Hepatocyte (in vitro differentiated cells): ENCODE data around the gene CNOT8. TPM values are rescaled to one million over a fixed set of nuclear protein-coding genes. Genes with fewer than 3 reads are reported as not detected.

Experiments
- DNase-seq: peaks from one replicate; pipeline ENCODE4 v3.0.0-alpha.2; 2016; ENCODE audit warnings: low spot score
- H2AFZ ChIP-seq: fragments of 200-600 bp; sonication (generic); 2 replicates; pipeline ENCODE4 v1.6.0; 2016; ENCODE audit warnings: antibody characterized with exemption, mild to moderate bottlenecking
- H3K27ac ChIP-seq: fragments of 200-600 bp; sonication (generic); 2 replicates; pipeline ENCODE4 v1.5.1; 2016; ENCODE audit warnings: mild to moderate bottlenecking
- H3K27me3 ChIP-seq: fragments of 200-600 bp; sonication (generic); 2 replicates; pipeline ENCODE4 v1.6.1; 2016
- H3K36me3 ChIP-seq: fragments of 200-600 bp; sonication (generic); replicated peaks from 2 replicates; pipeline ENCODE4 v1.5.1; 2016; ENCODE audit warnings: low read depth; ENCODE audit not compliant: insufficient read depth
- H3K4me1 ChIP-seq: fragments of 200-600 bp; sonication (generic); 2 replicates; pipeline ENCODE4 v1.5.1; 2016; ENCODE audit warnings: mild to moderate bottlenecking, moderate library complexity; ENCODE audit not compliant: insufficient read depth
- H3K4me2 ChIP-seq: fragments of 200-600 bp; sonication (generic); 2 replicates; pipeline ENCODE4 v1.6.0; 2016
- H3K4me3 ChIP-seq: fragments of 200-600 bp; sonication (generic); 2 replicates; pipeline ENCODE4 v1.5.1; 2016; ENCODE audit warnings: mild to moderate bottlenecking
- H3K79me2 ChIP-seq: fragments of 200-600 bp; sonication (generic); 2 replicates; pipeline ENCODE4 v1.6.0; 2017; ENCODE audit warnings: mild to moderate bottlenecking
- H3K9me2 ChIP-seq: fragments of 200-600 bp; sonication (generic); replicated peaks from 2 replicates; pipeline ENCODE4 v1.6.0; 2017; ENCODE audit warnings: mild to moderate bottlenecking; ENCODE audit not compliant: insufficient read depth
- H3K9me3 ChIP-seq: fragments of 200-600 bp; sonication (generic); 2 replicates; pipeline ENCODE4 v1.5.1; 2016; ENCODE audit warnings: low read depth, mild to moderate bottlenecking
- H4K20me1 ChIP-seq: fragments of 200-600 bp; sonication (generic); 2 replicates; pipeline ENCODE4 v1.6.0; 2016; ENCODE audit warnings: mild to moderate bottlenecking; ENCODE audit not compliant: insufficient read depth, poor library complexity, severe bottlenecking
- EZH2 ChIP-seq: fragments of 200-600 bp; sonication (generic); IDR thresholded peaks from 2 replicates; pipeline ENCODE4 v1.6.1; 2016; ENCODE audit warnings: antibody characterized with exemption, mild to moderate bottlenecking, borderline replicate concordance
- EZH2phosphoT487 ChIP-seq: fragments of 200-600 bp; sonication (generic); IDR thresholded peaks from one replicate; pipeline ENCODE4 v1.6.1; 2018; ENCODE audit warnings: antibody characterized with exemption, mild to moderate bottlenecking, low read depth, moderate library complexity; ENCODE audit not compliant: unreplicated experiment, severe bottlenecking
- WGBS: methylation state at CpG from one replicate; pipeline ENCODE4 v1.1.6; 2016; ENCODE audit warnings: low lambda C conversion rate; ENCODE audit errors: missing lambda C conversion rate; 5-methylcytosine and 5-hydroxymethylcytosine counted together
- polyA plus RNA-seq: library from polyadenylated mRNA; unstranded; fragments of >200 nt; fragmentation: Nextera tagmentation; extraction: Ambion mirVana; gene quantifications from 2 replicates; pipeline ENCODE4 v1.2.1, GENCODE V29; 2016
- total RNA-seq: library from RNA; depleted of rRNA; stranded (reverse); fragments of >200 nt; gene quantifications from 2 replicates; pipeline ENCODE4 v1.2.3, GENCODE V29; 2014
- TF ChIP-seq, protein P1 (sequence below): fragments of 200-600 bp; sonication (generic); IDR thresholded peaks from 2 replicates; pipeline ENCODE4 v1.5.1; 2016; ENCODE audit warnings: antibody characterized with exemption, mild to moderate bottlenecking; ENCODE audit not compliant: poor library complexity

CNOT8 gene
- total and polyA plus RNA-seq, 2 experiments from 2014 or later: 46.7 to 63.9 TPM

DNA sequence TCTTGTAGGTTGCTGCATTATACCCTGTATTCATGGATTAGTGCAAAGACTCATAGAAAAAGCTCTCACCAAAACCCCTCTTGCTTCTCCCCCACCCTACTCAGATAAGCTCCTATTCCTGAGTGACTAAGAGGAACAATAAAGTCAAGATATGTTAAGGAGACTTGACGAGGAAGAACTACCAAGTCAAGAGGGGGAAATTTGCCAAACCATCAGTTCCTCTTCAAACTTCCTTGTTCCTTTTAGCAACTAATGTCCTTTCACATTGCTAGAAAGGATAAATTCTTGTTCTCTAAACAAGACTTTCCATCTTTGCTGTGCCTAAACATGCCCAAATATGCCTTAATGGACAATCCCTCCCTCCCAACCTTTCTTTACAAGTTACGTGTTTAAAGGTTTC, 27.0 kb downstream of the CNOT8 start:
- no peaks in the 10 kb centered on the region for H3K36me3 ChIP-seq
- TF ChIP-seq EZH2 (no peak), EZH2phosphoT487 (no peak)
- TF ChIP-seq, protein P1, sequence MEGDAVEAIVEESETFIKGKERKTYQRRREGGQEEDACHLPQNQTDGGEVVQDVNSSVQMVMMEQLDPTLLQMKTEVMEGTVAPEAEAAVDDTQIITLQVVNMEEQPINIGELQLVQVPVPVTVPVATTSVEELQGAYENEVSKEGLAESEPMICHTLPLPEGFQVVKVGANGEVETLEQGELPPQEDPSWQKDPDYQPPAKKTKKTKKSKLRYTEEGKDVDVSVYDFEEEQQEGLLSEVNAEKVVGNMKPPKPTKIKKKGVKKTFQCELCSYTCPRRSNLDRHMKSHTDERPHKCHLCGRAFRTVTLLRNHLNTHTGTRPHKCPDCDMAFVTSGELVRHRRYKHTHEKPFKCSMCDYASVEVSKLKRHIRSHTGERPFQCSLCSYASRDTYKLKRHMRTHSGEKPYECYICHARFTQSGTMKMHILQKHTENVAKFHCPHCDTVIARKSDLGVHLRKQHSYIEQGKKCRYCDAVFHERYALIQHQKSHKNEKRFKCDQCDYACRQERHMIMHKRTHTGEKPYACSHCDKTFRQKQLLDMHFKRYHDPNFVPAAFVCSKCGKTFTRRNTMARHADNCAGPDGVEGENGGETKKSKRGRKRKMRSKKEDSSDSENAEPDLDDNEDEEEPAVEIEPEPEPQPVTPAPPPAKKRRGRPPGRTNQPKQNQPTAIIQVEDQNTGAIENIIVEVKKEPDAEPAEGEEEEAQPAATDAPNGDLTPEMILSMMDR: no peak

DNA sequence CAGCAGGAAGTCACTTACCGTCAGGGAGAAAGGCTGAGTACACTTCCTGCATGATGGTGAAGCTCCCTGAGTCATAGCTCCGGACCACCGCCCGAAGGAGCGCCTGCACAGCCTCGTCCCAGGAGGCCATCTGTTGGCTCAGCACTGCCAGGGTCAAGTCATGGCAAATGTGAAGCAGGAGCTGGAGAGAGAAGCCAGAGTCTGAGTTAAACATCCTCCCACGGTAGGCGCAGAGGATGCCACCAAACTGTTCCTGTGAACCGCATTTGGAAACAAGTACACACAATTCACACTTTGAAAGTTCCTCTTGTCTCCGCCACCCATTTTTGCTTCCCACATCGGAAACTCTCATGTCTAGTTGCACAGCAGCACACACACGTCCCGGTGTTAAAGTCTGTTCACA, 33.9 kb downstream of the CNOT8 start:
- Histone ChIP-seq H4K20me1 (no peaks in the 10 kb centered on the region), H3K4me1 (no peaks in the 10 kb centered on the region), H3K27me3 (no peaks in the 10 kb centered on the region), H3K36me3 (no peaks in the 10 kb centered on the region), H3K4me3 (no peak overlapping the region), H3K79me2 (no peaks in the 10 kb centered on the region), H3K9me2 (no peaks in the 10 kb centered on the region), H2AFZ (no peak overlapping the region), H3K27ac (no peak overlapping the region), H3K4me2 (no peak overlapping the region), H3K9me3 (no peaks in the 10 kb centered on the region)
- WGBS: 90% methylated on average over 13 of the region's 13 CpGs
- TF ChIP-seq EZH2phosphoT487 (no peak), EZH2 (no peak)
- TF ChIP-seq, protein P1: no peak
- DNase-seq: no peak

More for the DNA sequence above, 27.0 kb downstream of the CNOT8 start:
- no peaks in the 10 kb centered on the region for H3K79me2 ChIP-seq
- H3K9me3 ChIP-seq: no peaks in the 10 kb centered on the region
- no peaks in the 10 kb centered on the region for H3K4me1 ChIP-seq
- no peak overlapping the region for H2AFZ ChIP-seq
- no peaks in the 10 kb centered on the region for H3K9me2 ChIP-seq
- H3K27ac ChIP-seq: no peak overlapping the region
- WGBS: 77% methylated on average over 2 of the region's 2 CpGs
- H4K20me1 ChIP-seq: no peaks in the 10 kb centered on the region
- no peak overlapping the region for H3K4me3 ChIP-seq
- no peaks in the 10 kb centered on the region for H3K27me3 ChIP-seq
- no peak overlapping the region for H3K4me2 ChIP-seq
- no peak for DNase-seq

- 88% methylated on average over 5 of the region's 5 CpGs for WGBS
- H3K36me3 ChIP-seq: no peaks in the 10 kb centered on the region
- H3K27ac ChIP-seq: no peak overlapping the region
- no peaks in the 10 kb centered on the region for H3K4me1 ChIP-seq
- no peak for DNase-seq
- H3K4me2 ChIP-seq: no peak overlapping the region
- H4K20me1 ChIP-seq: no peaks in the 10 kb centered on the region
- no peaks in the 10 kb centered on the region for H3K79me2 ChIP-seq
- H3K9me2 ChIP-seq: no peaks in the 10 kb centered on the region
- no peak overlapping the region for H2AFZ ChIP-seq
- TF ChIP-seq EZH2phosphoT487: no peak
- TF ChIP-seq EZH2: no peak
- TF ChIP-seq, protein P1: no peak
- H3K4me3 ChIP-seq: no peak overlapping the region
- H3K9me3 ChIP-seq: no peaks in the 10 kb centered on the region
- H3K27me3 ChIP-seq: no peaks in the 10 kb centered on the region
Observed at GRCh38 chr5:154893381-154893780, 35.0 kb downstream of the CNOT8 start.
